H1 (cell line): ENCODE measurements around the gene SOD2. TPM values are rescaled to one million over a fixed set of nuclear protein-coding genes. Genes with fewer than 3 reads are reported as not detected.

Source experiments
- ASH2L ChIP-seq: fragments of 200-600, 300-600 bp; sonication (generic); IDR thresholded peaks from one replicate; pipeline ENCODE4 v1.7.1; 2017; ENCODE audit warnings: low read length
- CEBPB ChIP-seq: IDR thresholded peaks from 2 replicates; pipeline ENCODE4 v1.6.1; 2012; ENCODE audit warnings: low read depth, low read length
- EZH2 ChIP-seq: fragments of 200-600 bp; sonication (generic); IDR thresholded peaks from 2 replicates; pipeline ENCODE4 v1.7.1; 2012; ENCODE audit warnings: low read depth, mild to moderate bottlenecking, moderate library complexity, low read length, inconsistent platforms; ENCODE audit not compliant: severe bottlenecking
- NANOG ChIP-seq: IDR thresholded peaks from 2 replicates; pipeline ENCODE4 v1.6.1; 2011; ENCODE audit warnings: low read length, low read depth, mild to moderate bottlenecking, inconsistent platforms; ENCODE audit not compliant: insufficient read depth, poor library complexity, severe bottlenecking
- ZNF274 ChIP-seq: IDR thresholded peaks from 2 replicates; pipeline ENCODE4 v1.7.0; 2012; ENCODE audit warnings: low read length, borderline replicate concordance; ENCODE audit errors: extremely low read depth
- polyA plus RNA-seq, 7 experiments: library from polyadenylated mRNA; depleted of rRNA in 3 of 7; stranded (reverse) in 5 of 7; unstranded in 2 of 7; fragments of >200 nt in 5 of 7; fragments of 200-250 nt in 2 of 7; gene quantifications; 1 replicate in 5 of 7; 2 replicates in 1 of 7; 4 replicates in 1 of 7; pipeline versions ENCODE4 v1.2.1 to v1.2.3, GENCODE V29; 2011 to 2013; ENCODE audit warnings: missing spikeins in 2 of 7, mixed read lengths in 2 of 7
- total RNA-seq: library from RNA; stranded (reverse); fragmentation: NEBNext Ultra II Directional; extraction: Animal tissue kit (Norgen Biotek cat#: 25700); gene quantifications from 2 replicates; pipeline ENCODE4 v1.2.1, GENCODE V29; 2021

The SOD2 gene
- total and polyA plus RNA-seq, 2 of the 8 experiments (the other 6 are each of a cell fraction or from before 2014, with no cell fraction given), result 31.1 to 88.7 TPM

DNA sequence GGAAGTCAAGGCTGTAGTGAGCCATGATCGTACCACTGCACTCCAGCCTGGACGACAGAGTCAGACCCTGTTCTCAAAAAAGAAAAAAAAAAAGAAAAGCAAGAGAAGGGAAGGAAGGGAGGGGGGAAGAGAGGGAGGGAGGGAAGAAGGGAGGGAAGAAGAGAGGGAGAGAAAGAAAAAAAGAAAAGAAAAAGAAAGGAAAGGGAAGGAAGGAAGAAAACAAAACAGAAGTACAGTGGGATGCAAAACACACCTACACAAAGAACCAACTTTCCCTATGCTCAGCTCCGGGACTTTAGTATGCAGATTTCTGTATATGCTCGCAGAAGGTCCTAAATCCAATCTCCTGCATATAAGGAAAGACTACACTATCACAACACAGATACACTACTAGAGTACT is 31.7 kb upstream of the SOD2 start (continued):
- TF ChIP-seq ZNF274 (no peak), ASH2L (no peak), NANOG (no peak), EZH2 (no peak), CEBPB (no peak)
- TF ChIP-seq, all 59 proteins: peak for 0
